Heart right ventricle (tissue), 16 donors: Measurements from ENCODE around the gene SEMA3A. TPM values are rescaled to one million over a fixed set of nuclear protein-coding genes. Genes with fewer than 3 reads are reported as not detected.

Experiments used
- ATAC-seq, 8 donors: fragments of 200-7000 bp; cut with Tn5 transposase; one replicate each; pipeline ENCODE4 v1.9.1; 2020; ENCODE audit warnings: mild to moderate bottlenecking in 8 of 8, moderate library complexity in 8 of 8, moderate number of reproducible peaks in 1 of 8
- DNase-seq, 2 donors: peaks; one replicate each; pipeline ENCODE4 v3.0.0-alpha.2; 2020
- H3K27ac ChIP-seq, 10 donors: fragments of 200-600 bp; sonication (generic) in 2 of 10; one replicate each; pipeline versions ENCODE4 v1.5.0 to v1.8.0; 2020 to 2022; ENCODE audit warnings: mild to moderate bottlenecking in 3 of 10
- H3K27me3 ChIP-seq, 7 donors: fragments of 200-600 bp; one replicate each; pipeline ENCODE4 v1.8.0; 2021 to 2022; ENCODE audit warnings: mild to moderate bottlenecking in 2 of 7
- H3K36me3 ChIP-seq, 9 donors: fragments of 200-600 bp; sonication (generic) in 1 of 9; one replicate each; pipeline versions ENCODE4 v1.5.0 to v1.8.0; 2020 to 2022; ENCODE audit warnings: mild to moderate bottlenecking in 2 of 9
- H3K4me1 ChIP-seq, 9 donors: fragments of 200-600 bp; sonication (generic) in 1 of 9; one replicate each; pipeline versions ENCODE4 v1.5.0 to v1.8.0; 2020 to 2022; ENCODE audit warnings: mild to moderate bottlenecking in 4 of 9
- H3K4me3 ChIP-seq, 10 donors: fragments of 200-600 bp; sonication (generic) in 2 of 10; one replicate each; pipeline versions ENCODE4 v1.5.0 to v1.8.0; 2020 to 2022; ENCODE audit warnings: mild to moderate bottlenecking in 7 of 10, moderate library complexity in 2 of 10
- H3K9me3 ChIP-seq, 11 donors: fragments of 200-600 bp in 10 of 11; sonication (generic) in 2 of 11; one replicate each; pipeline versions ENCODE4 v1.5.0 to v1.8.0; 2013 to 2022; ENCODE audit warnings: mild to moderate bottlenecking in 2 of 11, control low read depth in 1 of 11, moderate library complexity in 1 of 11
- WGBS, 2 donors: extraction: QIAGEN DNeasy Blood & Tissue Kit; methylation state at CpG; one replicate each; pipeline ENCODE4 v1.1.7; 2013; ENCODE audit warnings: inconsistent platforms in 1 of 2; 5-methylcytosine and 5-hydroxymethylcytosine counted together
- intact Hi-C, 10 donors: fragments of 100-400 bp; cut with DNase I; formaldehyde crosslinking; loops; one replicate each; pipeline versions ENCODE4 v1.11.1 to v1.14.2; 2022
- polyA plus RNA-seq, 2 donors: library from polyadenylated mRNA; stranded (reverse); fragments of 200-250 nt; gene quantifications; one replicate each; pipeline ENCODE4 v1.2.3, GENCODE V29; 2013
- total RNA-seq, 10 donors: library from RNA; stranded (reverse); fragmentation: NEBNext Ultra II Directional in 3 of 10; extraction: Animal tissue kit (Norgen Biotek cat#: 25700) in 3 of 10; gene quantifications; one replicate each; pipeline versions ENCODE4 v1.2.1 to v1.2.4, GENCODE V29; 2021 to 2023
- TF ChIP-seq, protein P1 (sequence below), 9 donors: fragments of 200-600 bp; sonication (generic) in 2 of 9; IDR thresholded peaks; one replicate each; pipeline versions ENCODE4 v1.5.0 to v1.8.0; 2021 to 2022; ENCODE audit warnings: antibody characterized with exemption in 9 of 9, mild to moderate bottlenecking in 5 of 9, moderate library complexity in 1 of 9
- donor health status: Arrhythmogenic right ventricular cardiomyopathy.
- donor health status: ischemic (EF 13 %, LVEDD 7.1; RV severe dilation, severe dysfunction).
- donor health status: healthy with polysubstance abuse.
- donor health status: DM: no; HTN: yes; CAD: no.
- donor health status: DM: no; HTN: no; CAD: no.
- donor health status: ischemic (EF 25% LVEDD 6.9; RV normal size, moderate dysfunction).
- donor health status: ischemic (EF 25% LVEDD 5.7; RV mildly dilated, moderate dysfunction).
- donor health status: healthy.
- donor health status: DM: yes; HTN: yes; CAD: no.
- donor health status: Ischemic cardiomyopathy.
- donor health status: ischemic (EF 35%, LVEDD 5.7; RV mildly dilated, moderate dysfunction).
- donor health status: nonischemic (EF 11% LVEDD 7.7; RV severe dilation, severe dysfunction).
- donor health status: DM: yes; HTN: yes; CAD: no.
- donor health status: PGD.
- donor health status: ischemic (EF 29% LVEDD 5.4; RV normal size, mild dysfunction).
- donor health status: nonischemic (EF 23%, LVEDD 6.1; RV moderate dilation, normal function).

The SEMA3A gene
- total and polyA plus RNA-seq, 12 donors: 0.19 to 5.3 (median 1.5) TPM

GRCh38 chr7:84207025-84207424, 12.4 kb upstream of the SEMA3A start:
- WGBS, 2 donors: 63% methylated on average over 2 of the region's 2 CpGs
- intact Hi-C loops: no loop called here
- DNase-seq (no peak), ATAC-seq (no peak)
- H3K9me3 ChIP-seq: no peaks in the 10 kb centered on the region
- no peaks in the 10 kb centered on the region for H3K36me3 ChIP-seq
- TF ChIP-seq, protein P1, sequence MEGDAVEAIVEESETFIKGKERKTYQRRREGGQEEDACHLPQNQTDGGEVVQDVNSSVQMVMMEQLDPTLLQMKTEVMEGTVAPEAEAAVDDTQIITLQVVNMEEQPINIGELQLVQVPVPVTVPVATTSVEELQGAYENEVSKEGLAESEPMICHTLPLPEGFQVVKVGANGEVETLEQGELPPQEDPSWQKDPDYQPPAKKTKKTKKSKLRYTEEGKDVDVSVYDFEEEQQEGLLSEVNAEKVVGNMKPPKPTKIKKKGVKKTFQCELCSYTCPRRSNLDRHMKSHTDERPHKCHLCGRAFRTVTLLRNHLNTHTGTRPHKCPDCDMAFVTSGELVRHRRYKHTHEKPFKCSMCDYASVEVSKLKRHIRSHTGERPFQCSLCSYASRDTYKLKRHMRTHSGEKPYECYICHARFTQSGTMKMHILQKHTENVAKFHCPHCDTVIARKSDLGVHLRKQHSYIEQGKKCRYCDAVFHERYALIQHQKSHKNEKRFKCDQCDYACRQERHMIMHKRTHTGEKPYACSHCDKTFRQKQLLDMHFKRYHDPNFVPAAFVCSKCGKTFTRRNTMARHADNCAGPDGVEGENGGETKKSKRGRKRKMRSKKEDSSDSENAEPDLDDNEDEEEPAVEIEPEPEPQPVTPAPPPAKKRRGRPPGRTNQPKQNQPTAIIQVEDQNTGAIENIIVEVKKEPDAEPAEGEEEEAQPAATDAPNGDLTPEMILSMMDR (IDR thresholded peaks at IDR 0.05): no peak
- no peak overlapping the region for H3K27ac ChIP-seq
- no peak overlapping the region for H3K4me3 ChIP-seq
- no peaks in the 10 kb centered on the region for H3K4me1 ChIP-seq
- no peaks in the 10 kb centered on the region for H3K27me3 ChIP-seq

GRCh38 chr7:84204655-84205054, 10.1 kb upstream of the SEMA3A start:
- no peak for ATAC-seq
- Histone ChIP-seq H3K4me1 (no peaks in the 10 kb centered on the region), H3K27ac (no peak overlapping the region), H3K27me3 (no peaks in the 10 kb centered on the region), H3K36me3 (no peaks in the 10 kb centered on the region), H3K4me3 (no peak overlapping the region), H3K9me3 (no peaks in the 10 kb centered on the region)
- no peak for DNase-seq
- WGBS, 2 donors: 64% methylated on average over 3 of the region's 3 CpGs
- intact Hi-C loops: no loop called here
- TF ChIP-seq, protein P1 (IDR thresholded peaks at IDR 0.05): no peak

GRCh38 chr7:84202855-84203254, 8.3 kb upstream of the SEMA3A start:
- Histone ChIP-seq H3K27me3 (no peaks in the 10 kb centered on the region), H3K4me1 (no peaks in the 10 kb centered on the region), H3K9me3 (no peaks in the 10 kb centered on the region), H3K27ac (no peak overlapping the region), H3K4me3 (no peak overlapping the region), H3K36me3 (no peaks in the 10 kb centered on the region)
- DNase-seq (no peak), ATAC-seq (no peak)
- intact Hi-C loops: no loop called here
- WGBS, 2 donors: 91 to 98% methylated on average over 1 of the region's 1 CpG
- TF ChIP-seq, protein P1 (IDR thresholded peaks at IDR 0.05): no peak

DNA sequence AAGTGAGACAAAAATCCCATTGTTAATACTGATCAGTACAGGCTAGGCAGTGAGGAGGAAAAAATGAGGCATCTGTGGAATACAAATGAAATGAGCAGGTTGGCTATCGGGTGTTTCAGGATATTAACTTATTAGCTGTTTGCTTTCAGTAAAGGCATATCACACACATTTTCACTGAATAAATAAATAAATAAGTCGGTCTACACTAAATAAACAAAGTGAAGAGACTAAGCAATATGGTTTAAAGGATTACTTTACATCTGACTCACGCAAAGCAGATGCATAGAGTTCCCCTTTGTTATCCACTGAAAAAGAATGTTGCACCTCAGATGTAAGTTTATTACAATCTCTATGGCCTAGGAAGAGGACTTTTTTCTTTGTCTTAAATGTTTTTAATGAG, 6.3 kb upstream of the SEMA3A start:
- H3K36me3 ChIP-seq: no peaks in the 10 kb centered on the region
- intact Hi-C loops: no loop called here
- ATAC-seq: no peak

More for the DNA sequence above, 6.3 kb upstream of the SEMA3A start:
- no peak overlapping the region for H3K4me3 ChIP-seq
- H3K27me3 ChIP-seq: no peaks in the 10 kb centered on the region
- 73 to 76% methylated on average over 3 of the region's 3 CpGs for WGBS, 2 donors
- no peak overlapping the region for H3K27ac ChIP-seq
- H3K9me3 ChIP-seq: no peaks in the 10 kb centered on the region
- TF ChIP-seq, protein P1 (IDR thresholded peaks at IDR 0.05): no peak
- H3K4me1 ChIP-seq: peaks cover 0 to 1% (median 0%) of the 10 kb centered on the region in 9 donors
- DNase-seq: no peak
